Chondrocyte (in vitro differentiated cells): ENCODE data around the gene ITFG1. TPM values are rescaled to one million over a fixed set of nuclear protein-coding genes. Genes with fewer than 3 reads are reported as not detected.
"Not testable (repeated sequence)": the region's sequence is repeated elsewhere in the genome, so short reads cannot be mapped to it uniquely, and the experiment has no call there.

ENCODE experiments used
- DNase-seq: peaks from one replicate; pipeline ENCODE4 v3.0.0; 2021; ENCODE audit warnings: mixed read lengths, low spot score
- H3K27ac Mint-ChIP-seq: one replicate; pipeline ENCODE4 v1.8.0; 2021; ENCODE audit warnings: mild to moderate bottlenecking, moderate library complexity, mixed read lengths; ENCODE audit not compliant: unreplicated experiment
- H3K27me3 Mint-ChIP-seq: 2 replicates; pipeline ENCODE4 v1.8.0; 2021; ENCODE audit warnings: low read depth, mixed read lengths
- H3K36me3 Mint-ChIP-seq: 2 replicates; pipeline ENCODE4 v1.8.0; 2021; ENCODE audit warnings: low read depth, mixed read lengths
- H3K4me1 Mint-ChIP-seq: 2 replicates; pipeline ENCODE4 v1.8.0; 2021; ENCODE audit warnings: low read depth, mild to moderate bottlenecking, mixed read lengths
- H3K4me3 Mint-ChIP-seq: one replicate; pipeline ENCODE4 v1.8.0; 2021; ENCODE audit warnings: mild to moderate bottlenecking, moderate library complexity, mixed read lengths; ENCODE audit not compliant: unreplicated experiment
- H3K9me3 Mint-ChIP-seq: 2 replicates; pipeline ENCODE4 v1.8.0; 2021; ENCODE audit warnings: low read depth, mixed read lengths
- total RNA-seq: library from RNA; stranded (reverse); gene quantifications from 3 replicates; pipeline ENCODE4 v1.2.1, GENCODE V29; 2021
- TF ChIP-seq, protein P1 (sequence below): fragments of 200-600 bp; sonication (generic); IDR thresholded peaks from 2 replicates; pipeline ENCODE4 v1.5.0; 2021; ENCODE audit warnings: antibody characterized with exemption, mild to moderate bottlenecking, moderate library complexity

Gene ITFG1
- total RNA-seq, 1 donor from 2014 or later, result 71.7 TPM

DNA sequence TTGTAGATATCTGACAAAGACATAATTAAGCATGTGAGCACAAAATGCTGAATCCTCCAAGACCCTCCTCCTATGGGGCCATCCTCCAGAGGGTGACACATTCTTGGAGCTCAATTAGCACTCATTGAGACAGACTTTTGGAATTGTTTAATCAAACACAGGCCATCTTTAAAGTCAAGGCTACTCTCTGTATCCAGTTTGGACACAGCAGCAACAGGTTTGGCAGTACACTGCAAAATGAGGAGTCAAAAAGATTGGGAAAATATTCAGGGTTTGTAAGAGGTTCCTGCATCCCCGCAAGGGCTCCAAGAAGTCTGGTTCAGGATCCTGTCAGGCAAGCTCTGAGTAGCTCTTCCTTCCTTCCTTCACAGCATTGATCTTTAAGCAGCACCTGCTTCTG is 1.3 kb downstream of the ITFG1 start:
- TF ChIP-seq, protein P1, sequence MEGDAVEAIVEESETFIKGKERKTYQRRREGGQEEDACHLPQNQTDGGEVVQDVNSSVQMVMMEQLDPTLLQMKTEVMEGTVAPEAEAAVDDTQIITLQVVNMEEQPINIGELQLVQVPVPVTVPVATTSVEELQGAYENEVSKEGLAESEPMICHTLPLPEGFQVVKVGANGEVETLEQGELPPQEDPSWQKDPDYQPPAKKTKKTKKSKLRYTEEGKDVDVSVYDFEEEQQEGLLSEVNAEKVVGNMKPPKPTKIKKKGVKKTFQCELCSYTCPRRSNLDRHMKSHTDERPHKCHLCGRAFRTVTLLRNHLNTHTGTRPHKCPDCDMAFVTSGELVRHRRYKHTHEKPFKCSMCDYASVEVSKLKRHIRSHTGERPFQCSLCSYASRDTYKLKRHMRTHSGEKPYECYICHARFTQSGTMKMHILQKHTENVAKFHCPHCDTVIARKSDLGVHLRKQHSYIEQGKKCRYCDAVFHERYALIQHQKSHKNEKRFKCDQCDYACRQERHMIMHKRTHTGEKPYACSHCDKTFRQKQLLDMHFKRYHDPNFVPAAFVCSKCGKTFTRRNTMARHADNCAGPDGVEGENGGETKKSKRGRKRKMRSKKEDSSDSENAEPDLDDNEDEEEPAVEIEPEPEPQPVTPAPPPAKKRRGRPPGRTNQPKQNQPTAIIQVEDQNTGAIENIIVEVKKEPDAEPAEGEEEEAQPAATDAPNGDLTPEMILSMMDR, result no peak
- H3K27me3 Mint-ChIP-seq, result no peaks in the 10 kb centered on the region
- peak overlapping the region; percentile 99 for H3K4me3 Mint-ChIP-seq
- no peak for DNase-seq
- H3K9me3 Mint-ChIP-seq, result no peaks in the 10 kb centered on the region
- H3K27ac Mint-ChIP-seq, result peak overlapping the region; percentile 97
- H3K4me1 Mint-ChIP-seq, result peaks cover 52% of the 10 kb centered on the region
- H3K36me3 Mint-ChIP-seq, result peaks cover 10% of the 10 kb centered on the region

- TF ChIP-seq, protein P1, result no peak
- Mint-ChIP-seq H3K9me3 (no peaks in the 10 kb centered on the region), H3K27me3 (no peaks in the 10 kb centered on the region), H3K4me3 (no peak overlapping the region), H3K4me1 (peaks cover 39% of the 10 kb centered on the region), H3K36me3 (peaks cover 16% of the 10 kb centered on the region), H3K27ac (no peak overlapping the region)
- DNase-seq, result no peak
These were observed 2.5 kb downstream of the ITFG1 start for GRCh38 chr16:47458331-47458730.

DNA sequence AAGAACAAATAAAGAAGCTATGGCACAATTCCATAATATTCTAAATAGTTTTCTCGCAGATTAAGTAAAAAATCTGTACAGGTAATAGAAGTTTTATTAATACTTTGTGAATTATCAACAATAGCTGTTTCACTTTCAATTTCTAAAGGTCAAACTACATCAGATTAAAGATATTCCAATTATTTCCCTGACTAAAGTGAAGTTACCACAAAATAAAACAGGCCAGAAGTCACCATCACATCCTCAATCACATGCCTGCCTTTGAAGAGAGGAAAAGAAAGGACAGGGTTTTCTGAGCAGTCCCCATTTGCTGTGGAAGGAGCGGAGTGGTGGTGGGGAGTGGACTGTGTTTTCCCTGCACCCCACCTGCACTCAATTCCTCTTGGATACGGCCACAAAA is 11.1 kb downstream of the ITFG1 start:
- H3K36me3 Mint-ChIP-seq, result peaks cover 24% of the 10 kb centered on the region
- no peak for DNase-seq
- H3K27me3 Mint-ChIP-seq, result no peaks in the 10 kb centered on the region
- H3K27ac Mint-ChIP-seq, result no peak overlapping the region
- no peaks in the 10 kb centered on the region for H3K4me1 Mint-ChIP-seq
- TF ChIP-seq, protein P1, result no peak
- no peak overlapping the region for H3K4me3 Mint-ChIP-seq
- no peaks in the 10 kb centered on the region for H3K9me3 Mint-ChIP-seq

- no peak for DNase-seq
- Mint-ChIP-seq H3K36me3 (peaks cover 21% of the 10 kb centered on the region), H3K4me1 (no peaks in the 10 kb centered on the region), H3K27me3 (no peaks in the 10 kb centered on the region), H3K9me3 (no peaks in the 10 kb centered on the region), H3K27ac (no peak overlapping the region), H3K4me3 (no peak overlapping the region)
- TF ChIP-seq, protein P1, result no peak
These were observed 11.9 kb downstream of the ITFG1 start for GRCh38 chr16:47448830-47449575.

DNA sequence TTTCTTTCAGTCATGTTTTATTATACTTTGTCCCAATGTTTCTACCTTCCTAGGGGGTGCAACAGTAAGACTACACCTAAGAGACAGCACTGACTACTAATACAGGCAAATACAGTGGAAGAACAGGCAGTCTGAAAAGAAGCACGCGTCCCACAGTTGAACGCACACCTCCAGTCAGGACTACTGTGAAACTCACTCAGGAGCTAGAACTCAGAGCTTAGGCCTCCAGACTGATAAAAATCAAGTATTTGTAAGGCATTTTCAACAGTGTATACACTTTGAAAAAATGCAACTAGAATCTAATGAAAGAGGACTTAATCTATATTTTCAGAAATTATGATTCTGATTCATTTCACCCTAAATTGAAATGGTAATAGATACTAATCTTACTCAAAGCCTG is 14.4 kb downstream of the ITFG1 start:
- peaks cover 6% of the 10 kb centered on the region for H3K9me3 Mint-ChIP-seq
- no peaks in the 10 kb centered on the region for H3K4me1 Mint-ChIP-seq
- TF ChIP-seq, protein P1, result no peak
- peaks cover 26% of the 10 kb centered on the region for H3K36me3 Mint-ChIP-seq
- DNase-seq, result no peak
- H3K4me3 Mint-ChIP-seq, result no peak overlapping the region
- no peak overlapping the region for H3K27ac Mint-ChIP-seq
- no peaks in the 10 kb centered on the region for H3K27me3 Mint-ChIP-seq

GRCh38 chr16:47442884-47443283 is 18.0 kb downstream of the ITFG1 start:
- not testable (repeated sequence) for H3K27ac Mint-ChIP-seq, H3K4me3 Mint-ChIP-seq, DNase-seq, H3K27me3 Mint-ChIP-seq, H3K4me1 Mint-ChIP-seq
- peaks cover 15% of the 10 kb centered on the region for H3K9me3 Mint-ChIP-seq
- H3K36me3 Mint-ChIP-seq, result peaks cover 32% of the 10 kb centered on the region

GRCh38 chr16:47440066-47440465 is 20.8 kb downstream of the ITFG1 start:
- peaks cover 15% of the 10 kb centered on the region for H3K9me3 Mint-ChIP-seq
- H3K4me3 Mint-ChIP-seq, result not testable (repeated sequence)
- peaks cover 31% of the 10 kb centered on the region for H3K36me3 Mint-ChIP-seq

GRCh38 chr16:47434274-47434673 is 26.6 kb downstream of the ITFG1 start:
- DNase-seq, H3K27me3 Mint-ChIP-seq, H3K4me1 Mint-ChIP-seq, H3K27ac Mint-ChIP-seq, H3K9me3 Mint-ChIP-seq, H3K4me3 Mint-ChIP-seq, H3K36me3 Mint-ChIP-seq: not testable (repeated sequence)

More at GRCh38 chr16:47440066-47440465, 20.8 kb downstream of the ITFG1 start:
- H3K4me1 Mint-ChIP-seq, DNase-seq, H3K27me3 Mint-ChIP-seq, H3K27ac Mint-ChIP-seq: not testable (repeated sequence)
